K562 (cell line): ENCODE results near the gene MAN1B1. TPM values are rescaled to one million over a fixed set of nuclear protein-coding genes. Genes with fewer than 3 reads are reported as not detected.

Experiments used
- AFF1 ChIP-seq, 2 experiments: fragments of 450-650 bp; IDR thresholded peaks; 2 replicates each; pipeline ENCODE4 v1.6.1; 2018; ENCODE audit warnings: mild to moderate bottlenecking in 2 of 2, low read depth in 1 of 2; ENCODE audit not compliant: partially characterized antibody in 2 of 2
- NFATC3 ChIP-seq: fragments of 450-650 bp; IDR thresholded peaks from 2 replicates; pipeline ENCODE4 v1.6.1; 2017; ENCODE audit warnings: mild to moderate bottlenecking
- NUFIP1 ChIP-seq: fragments of 450-650 bp; IDR thresholded peaks from 2 replicates; pipeline ENCODE4 v1.6.1; 2018; ENCODE audit not compliant: partially characterized antibody
- PRPF4 ChIP-seq: fragments of 200-400 bp; formaldehyde crosslinking; IDR thresholded peaks from one replicate; pipeline ENCODE4 v1.6.1; 2017; ENCODE audit warnings: low read length, low read depth, mild to moderate bottlenecking; ENCODE audit not compliant: insufficient read depth, poor library complexity, severe bottlenecking
- RBM39 ChIP-seq: fragments of 200-400 bp; formaldehyde crosslinking; optimal IDR thresholded peaks from 2 replicates; pipeline ENCODE3; 2018; ENCODE audit warnings: low read depth, low read length
- TARDBP ChIP-seq: fragments of 450-650 bp; IDR thresholded peaks from 2 replicates; pipeline ENCODE4 v1.6.1; 2016
- THAP12 ChIP-seq: fragments of 250-450 bp; sonication (Bioruptor Pico); IDR thresholded peaks from 2 replicates; pipeline ENCODE4 v1.9.0; 2021; ENCODE audit warnings: mild to moderate bottlenecking, inconsistent platforms
- UBTF ChIP-seq, 2 experiments: IDR thresholded peaks; 2 replicates each; pipeline ENCODE4 v1.6.1; 2012; ENCODE audit warnings: improper control_type of control experiment in 2 of 2, low read depth in 2 of 2, low read length in 2 of 2, borderline replicate concordance in 1 of 2
- YBX1 ChIP-seq: fragments of 450-650 bp; IDR thresholded peaks from 2 replicates; pipeline ENCODE4 v1.7.1; 2016; ENCODE audit warnings: mild to moderate bottlenecking
- ZNF174 ChIP-seq: fragments of 250-450 bp; sonication (Bioruptor Pico); IDR thresholded peaks from 2 replicates; pipeline ENCODE4 v1.4.0; 2020; ENCODE audit warnings: mild to moderate bottlenecking
- ZNF384 ChIP-seq: IDR thresholded peaks from 2 replicates; pipeline ENCODE4 v1.6.1; 2012; ENCODE audit warnings: low read depth, low read length, improper control_type of control experiment
- ZNF592 ChIP-seq: fragments of 450-650 bp; IDR thresholded peaks from 2 replicates; pipeline ENCODE4 v1.6.1; 2017; ENCODE audit warnings: antibody characterized with exemption, mild to moderate bottlenecking
- ZNF696 ChIP-seq: fragments of 250-450 bp; sonication (Bioruptor Pico); conservative IDR thresholded peaks from 2 replicates; pipeline ENCODE4 v1.4.0; 2020; ENCODE audit warnings: mild to moderate bottlenecking, moderate library complexity
- polyA plus RNA-seq, 8 experiments: library from polyadenylated mRNA; depleted of rRNA in 4 of 8; stranded (reverse) in 5 of 8; unstranded in 3 of 8; fragments of >200 nt; fragmentation: Nextera tagmentation in 2 of 8; fragmentation: Illumina TruSeq in 1 of 8; extraction: Ambion mirVana in 2 of 8; extraction: Trizol in 1 of 8; gene quantifications; 2 replicates each; pipeline versions ENCODE4 v1.2.1 to v1.2.3, GENCODE V29; 2011 to 2014; ENCODE audit warnings: inconsistent platforms in 1 of 8, missing spikeins in 1 of 8
- total RNA-seq, 7 experiments: library from RNA; depleted of rRNA in 6 of 7; stranded (reverse); fragments of >200 nt in 6 of 7; fragmentation: Illumina TruSeq in 2 of 7; extraction: Trizol in 2 of 7; gene quantifications; 2 replicates each; pipeline versions ENCODE4 v1.2.1 to v1.2.3, GENCODE V29; 2011 to 2021; ENCODE audit warnings: low replicate concordance in 1 of 7

Gene MAN1B1
- total and polyA plus RNA-seq, 9 of the 15 experiments (the other 6 are each of a cell fraction or from before 2014, with no cell fraction given): 0.55 to 36.6 (median 27.3) TPM

- TF ChIP-seq ZNF384 (no peak), YBX1 (no peak), RBM39 (no peak), ZNF174 (CRISPR knock-in tag) (no peak), UBTF (IDR thresholded peaks at IDR 0.05; ENCODE audit: borderline replicate concordance in 1 of 2, low read depth in 2 of 2, low read length in 2 of 2) (peak in 1 of 2 experiments; percentile 74; a peak in 1 of 4 replicates), TARDBP (no peak), ZNF696 (CRISPR knock-in tag) (no peak), NUFIP1 (no peak), THAP12 (CRISPR knock-in tag) (no peak), ZNF592 (peak; percentile 71), PRPF4 (no peak), AFF1 (IDR thresholded peaks at IDR 0.05; ENCODE audit: low read depth in 1 of 2, partially characterized antibody in 2 of 2) (no peak), NFATC3 (no peak)
Measured at GRCh38 chr9:137083394-137084004, 3.3 kb upstream of the MAN1B1 start (continued).
